ENCODE results near the gene CDKN1C.

DNA sequence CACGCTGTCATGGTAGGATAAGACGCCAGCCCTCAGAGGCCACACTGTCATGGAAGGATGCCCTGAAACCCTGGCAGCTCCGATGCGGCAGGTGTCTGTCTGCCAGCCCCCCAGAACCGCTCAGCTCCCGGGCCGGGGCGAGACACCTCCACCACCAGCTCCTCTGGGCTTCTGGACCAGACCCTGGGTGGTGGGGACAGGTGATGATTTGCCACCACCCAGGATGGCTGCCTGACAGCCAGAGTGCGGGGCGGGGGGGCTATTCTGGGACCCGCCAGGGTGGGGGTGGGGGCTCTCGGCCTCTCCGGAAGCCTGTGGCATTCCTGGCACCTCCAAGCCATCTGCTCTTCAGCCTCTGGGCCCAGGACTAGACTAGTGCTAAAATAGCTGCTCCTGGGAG lies 34.3 kb upstream of the CDKN1C start:
- TF ChIP-seq TAF1 (IDR thresholded peaks at IDR 0.05; ENCODE audit: low read depth), result no peak
- TF ChIP-seq EP300 (IDR thresholded peaks at IDR 0.05; ENCODE audit: borderline replicate concordance), result no peak
- TF ChIP-seq, protein P1, sequence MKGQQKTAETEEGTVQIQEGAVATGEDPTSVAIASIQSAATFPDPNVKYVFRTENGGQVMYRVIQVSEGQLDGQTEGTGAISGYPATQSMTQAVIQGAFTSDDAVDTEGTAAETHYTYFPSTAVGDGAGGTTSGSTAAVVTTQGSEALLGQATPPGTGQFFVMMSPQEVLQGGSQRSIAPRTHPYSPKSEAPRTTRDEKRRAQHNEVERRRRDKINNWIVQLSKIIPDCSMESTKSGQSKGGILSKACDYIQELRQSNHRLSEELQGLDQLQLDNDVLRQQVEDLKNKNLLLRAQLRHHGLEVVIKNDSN (IDR thresholded peaks at IDR 0.05), result no peak
- TF ChIP-seq FOXM1 (IDR thresholded peaks at IDR 0.05; ENCODE audit: borderline replicate concordance, low read depth), result no peak
- TF ChIP-seq MAX (IDR thresholded peaks at IDR 0.05), result no peak
- TF ChIP-seq REST (IDR thresholded peaks at IDR 0.05; ENCODE audit: low read depth), result no peak
- TF ChIP-seq TEAD4 (IDR thresholded peaks at IDR 0.05), result no peak
- no peak for TF ChIP-seq NFIC (IDR thresholded peaks at IDR 0.05)
